ENCODE results near the gene PCGF2. TPM values are rescaled to one million over a fixed set of nuclear protein-coding genes. Genes with fewer than 3 reads are reported as not detected.
"Not testable (repeated sequence)": the region's sequence is repeated elsewhere in the genome, so short reads cannot be mapped to it uniquely, and the experiment has no call there.

The PCGF2 gene
- total RNA-seq: 40.7 TPM
- long read RNA-seq, partial matches to known transcripts: 2 of 11 reads
- long read RNA-seq, other reads (novel, unspliced or antisense): 9 of 11 reads

DNA sequence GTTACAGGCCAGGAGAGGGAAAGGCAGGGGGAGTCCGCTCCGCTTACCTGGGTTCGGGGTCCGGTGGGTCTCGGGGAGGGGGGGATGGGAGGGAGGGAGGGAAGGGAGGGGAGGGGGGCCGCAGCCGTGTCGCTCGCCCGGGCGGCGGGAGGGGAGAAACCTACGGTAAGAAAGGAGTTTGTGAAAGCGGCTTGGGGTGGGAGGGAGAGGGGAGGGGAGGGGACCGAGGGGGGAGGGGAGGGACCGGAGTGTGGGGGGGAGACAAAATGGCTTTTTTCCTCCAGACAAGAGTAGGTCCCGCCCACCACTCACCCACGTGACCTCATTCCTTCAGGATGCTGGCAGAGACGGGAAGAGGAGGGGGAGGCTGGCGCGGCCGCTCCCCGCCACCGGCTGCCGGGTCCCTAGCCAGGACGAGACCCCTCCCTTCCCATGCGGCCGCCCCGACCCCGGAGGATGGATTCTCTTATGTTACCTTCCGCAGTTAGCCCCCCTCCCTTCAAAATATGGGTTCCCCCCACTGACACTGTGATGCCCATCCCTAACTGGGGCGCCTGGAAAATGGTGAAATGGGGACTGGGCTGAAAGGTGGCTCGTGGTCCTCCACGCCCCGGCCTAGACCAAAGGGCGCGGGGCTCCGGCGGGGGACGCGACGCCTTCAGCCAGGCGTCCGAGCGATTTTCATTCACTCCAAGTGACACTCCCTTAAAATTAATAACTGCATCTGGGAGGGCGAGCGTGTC is at the start of gene PCGF2:
PCGF2 (minus strand) TSS at position 188 of the 743 bp plus-strand sequence. CDS start 7,934 bp downstream, outside the sequence.
- DNase-seq (ENCODE audit: low spot score): no peak

DNA sequence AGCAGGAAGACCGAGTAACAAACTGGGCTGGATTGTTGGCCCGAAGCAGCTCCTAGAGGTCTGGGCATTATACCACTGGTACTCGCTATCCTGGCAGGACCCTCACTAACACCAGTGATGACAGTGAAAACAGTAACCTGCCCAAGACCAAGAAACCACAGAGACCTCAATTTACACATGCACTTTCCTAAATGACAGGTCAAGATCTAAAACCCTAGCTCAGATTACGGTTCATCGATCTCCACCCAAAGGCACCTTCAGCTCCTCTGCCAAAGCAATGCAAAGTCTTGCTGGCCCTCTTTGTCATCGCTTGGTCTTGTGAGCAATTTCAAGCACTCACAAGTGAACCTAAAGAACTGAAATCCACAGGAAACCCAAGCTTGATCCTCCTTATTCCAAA is 49.7 kb upstream of the PCGF2 start:
- no peak for DNase-seq (ENCODE audit: low spot score)

DNA sequence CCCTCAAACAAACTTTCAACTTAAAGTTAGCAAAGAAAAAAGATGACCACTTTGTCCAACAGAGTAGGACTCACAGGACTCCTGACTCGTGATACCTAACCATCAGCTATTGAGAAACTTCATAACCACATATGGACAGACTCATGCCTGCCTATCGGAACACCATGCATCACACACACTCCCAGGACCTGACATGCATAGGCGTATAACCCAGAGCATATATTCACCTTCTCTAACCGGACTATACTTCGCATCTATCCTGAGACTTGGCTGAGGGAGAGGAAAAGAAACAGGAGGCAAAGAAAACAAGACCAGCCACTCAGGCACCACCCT is 49.0 kb upstream of the PCGF2 start:
- DNase-seq (ENCODE audit: low spot score): no peak

DNA sequence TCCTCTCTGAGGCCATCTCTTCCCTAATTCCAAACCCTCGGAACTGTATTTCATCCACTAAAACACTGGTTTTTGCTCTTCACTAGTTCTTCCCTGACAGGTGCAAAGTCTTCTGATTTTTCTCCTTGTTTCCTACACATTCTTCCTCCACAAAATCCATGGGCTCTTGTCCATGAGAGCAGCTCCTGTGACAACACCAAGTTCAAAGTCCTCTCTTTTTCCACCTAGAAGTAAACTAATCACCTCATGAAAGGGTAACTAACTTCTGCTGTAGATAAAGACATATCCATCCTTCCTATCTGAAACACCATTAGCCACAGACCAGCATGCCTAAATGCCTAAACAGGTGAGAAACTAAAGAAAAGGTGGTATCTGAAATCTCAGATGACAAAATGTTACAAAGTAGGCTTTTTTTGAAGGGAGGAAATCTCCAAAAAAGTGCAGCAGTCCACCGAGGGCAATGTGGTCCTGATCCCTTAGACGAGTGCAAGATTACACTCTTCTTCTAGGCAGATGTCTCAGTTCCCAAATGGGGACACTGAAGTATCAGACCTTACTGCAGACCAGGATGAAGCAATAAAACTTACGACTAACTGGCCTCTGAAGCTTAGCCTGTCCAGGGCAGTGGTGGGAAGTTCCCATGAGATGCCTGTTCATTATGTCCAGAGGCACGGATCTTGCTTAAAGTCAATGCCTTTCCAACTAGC is 48.5 kb upstream of the PCGF2 start:
- no peak for DNase-seq (ENCODE audit: low spot score)

DNA sequence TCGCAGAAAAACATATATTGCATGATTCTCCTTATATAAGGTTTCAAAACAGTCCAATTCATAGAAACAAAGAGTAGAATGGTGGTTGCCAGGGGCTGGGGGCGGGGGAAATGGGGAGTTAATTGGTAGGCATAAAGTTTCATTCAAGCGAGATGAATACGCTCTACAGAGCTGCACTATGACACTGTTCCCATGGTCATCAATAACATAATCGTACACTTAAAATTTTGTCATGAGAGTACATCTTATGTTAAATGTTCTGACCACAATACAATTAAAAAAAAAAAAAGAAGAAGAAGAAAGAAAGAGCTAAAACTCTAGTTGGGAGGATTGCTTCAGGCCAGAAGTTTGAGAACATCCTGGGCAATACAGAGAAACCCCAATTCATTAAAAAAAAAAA is 46.1 kb upstream of the PCGF2 start:
- DNase-seq (ENCODE audit: low spot score): no peak

DNA sequence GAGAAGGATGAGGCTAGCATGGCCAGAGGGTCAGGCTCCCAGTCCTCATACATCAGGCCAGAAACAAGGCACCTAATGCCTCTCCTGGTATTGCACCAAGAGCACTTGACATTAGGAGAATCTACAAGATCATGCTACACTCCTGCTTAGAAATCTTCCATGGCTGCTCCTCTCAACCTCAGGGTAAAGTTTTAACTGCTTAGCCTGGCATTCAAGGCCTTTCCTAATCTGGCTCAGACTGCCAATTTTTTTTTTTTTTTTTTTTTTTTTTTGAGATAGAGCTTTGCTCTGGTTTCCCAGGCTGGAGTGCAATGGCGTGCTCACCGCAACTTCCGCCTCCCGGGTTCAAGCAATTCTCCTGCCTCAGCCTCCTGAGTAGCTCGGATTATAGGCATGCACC is 43.0 kb upstream of the PCGF2 start:
- no peak for DNase-seq (ENCODE audit: low spot score)

DNA sequence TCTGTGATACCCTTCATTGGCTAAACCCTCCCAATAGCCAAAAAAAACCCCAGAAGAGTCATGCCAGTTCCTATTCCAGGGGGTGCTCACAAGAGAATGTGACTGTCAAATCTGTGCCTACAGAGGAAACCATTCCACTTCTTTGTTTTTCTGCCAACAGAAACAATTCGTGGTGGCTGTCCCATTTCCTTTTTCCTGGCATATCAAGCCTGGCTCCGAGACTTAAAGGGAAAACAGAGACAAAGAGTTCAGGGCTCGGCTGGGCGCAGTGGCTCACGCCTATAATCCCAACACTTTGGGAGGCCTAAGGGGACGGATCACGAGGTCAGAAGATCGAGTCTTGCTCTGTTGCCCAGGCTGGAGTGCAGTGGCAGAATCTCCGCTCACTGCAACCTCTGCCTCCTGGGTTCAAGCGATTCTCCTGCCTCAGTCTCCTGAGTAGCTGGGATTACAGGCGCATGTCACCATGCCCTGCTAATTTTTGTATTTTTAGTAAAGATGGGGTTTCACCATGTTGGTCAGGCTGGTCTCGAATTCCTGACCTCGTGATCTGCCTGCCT is 42.1 kb upstream of the PCGF2 start:
- not testable (repeated sequence) for DNase-seq (ENCODE audit: low spot score)

DNA sequence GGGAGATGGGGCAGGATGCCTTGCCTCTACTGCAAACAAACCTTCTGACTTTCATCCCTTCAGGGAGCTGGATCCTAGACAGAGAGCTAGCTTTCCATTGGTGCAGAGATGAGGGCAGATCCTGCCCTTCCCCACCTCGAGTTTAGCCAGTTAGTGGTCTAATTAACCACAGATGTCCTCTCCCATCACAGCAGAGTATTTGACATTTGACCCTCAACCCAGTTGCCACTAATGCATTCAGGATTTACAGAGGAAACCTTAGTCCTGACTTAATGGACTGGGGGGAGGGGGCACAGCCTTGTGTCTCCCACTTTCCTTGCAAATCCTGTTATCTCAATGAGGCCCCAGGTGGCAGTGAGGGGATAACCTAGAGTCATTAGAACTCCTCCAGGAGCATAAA is 41.0 kb upstream of the PCGF2 start:
- DNase-seq (ENCODE audit: low spot score): no peak

DNA sequence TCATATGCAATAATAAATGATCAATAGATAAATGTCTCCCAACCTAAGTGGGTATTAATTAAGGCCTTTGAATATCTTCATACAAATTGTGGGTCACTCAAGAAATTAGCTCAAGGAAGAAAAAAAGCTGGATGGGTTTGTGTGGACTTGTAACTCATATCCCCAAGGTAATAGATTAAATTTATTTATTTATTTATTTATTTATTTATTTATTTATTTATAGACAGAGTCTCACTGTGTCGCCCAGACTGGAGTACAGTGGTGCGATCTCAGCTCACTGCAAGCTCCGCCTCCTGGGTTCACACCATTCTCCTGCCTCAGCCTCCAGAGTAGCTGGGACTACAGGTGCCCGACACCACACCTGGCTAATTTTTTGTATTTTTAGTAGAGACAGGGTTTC is 39.9 kb upstream of the PCGF2 start:
- DNase-seq (ENCODE audit: low spot score): not testable (repeated sequence)

DNA sequence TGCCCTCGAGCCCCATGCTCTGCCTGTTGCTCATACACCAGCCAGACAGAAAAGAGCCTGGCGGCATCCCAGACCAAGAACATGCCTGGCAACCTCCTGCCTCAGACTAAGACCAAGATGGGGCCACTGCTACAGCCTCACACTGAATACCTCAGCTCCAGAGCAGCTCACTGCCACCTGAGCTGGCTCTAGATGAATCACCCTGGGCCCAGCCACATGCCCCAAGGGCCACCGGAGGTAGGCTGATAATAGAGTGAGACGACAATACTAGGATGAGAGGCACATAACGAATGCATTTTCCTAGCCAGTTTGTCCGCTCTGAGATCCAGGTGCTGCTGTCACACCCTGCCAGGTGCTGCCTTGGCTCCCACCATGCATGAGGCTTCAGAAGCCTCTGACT is 38.2 kb upstream of the PCGF2 start:
- no peak for DNase-seq (ENCODE audit: low spot score)

DNA sequence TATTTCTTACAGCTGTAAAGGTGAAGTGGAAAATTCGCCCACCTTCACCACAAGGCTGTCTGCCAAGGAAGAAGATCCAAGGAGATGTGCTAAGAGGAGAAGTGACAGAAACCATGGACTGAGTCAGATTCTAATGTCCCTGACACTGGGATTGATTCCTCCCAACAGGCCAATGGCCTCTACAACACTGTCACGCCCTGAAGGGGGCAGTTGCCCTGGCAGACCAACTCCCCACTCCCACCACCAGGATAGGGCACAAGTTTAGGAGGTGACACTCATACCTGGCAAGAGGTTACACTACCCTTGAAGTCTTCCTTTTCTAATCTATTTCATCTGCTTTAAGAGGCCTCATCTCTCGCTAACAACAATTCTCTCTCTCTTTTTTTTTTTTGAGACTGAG is 35.1 kb upstream of the PCGF2 start:
- no peak for DNase-seq (ENCODE audit: low spot score)

DNA sequence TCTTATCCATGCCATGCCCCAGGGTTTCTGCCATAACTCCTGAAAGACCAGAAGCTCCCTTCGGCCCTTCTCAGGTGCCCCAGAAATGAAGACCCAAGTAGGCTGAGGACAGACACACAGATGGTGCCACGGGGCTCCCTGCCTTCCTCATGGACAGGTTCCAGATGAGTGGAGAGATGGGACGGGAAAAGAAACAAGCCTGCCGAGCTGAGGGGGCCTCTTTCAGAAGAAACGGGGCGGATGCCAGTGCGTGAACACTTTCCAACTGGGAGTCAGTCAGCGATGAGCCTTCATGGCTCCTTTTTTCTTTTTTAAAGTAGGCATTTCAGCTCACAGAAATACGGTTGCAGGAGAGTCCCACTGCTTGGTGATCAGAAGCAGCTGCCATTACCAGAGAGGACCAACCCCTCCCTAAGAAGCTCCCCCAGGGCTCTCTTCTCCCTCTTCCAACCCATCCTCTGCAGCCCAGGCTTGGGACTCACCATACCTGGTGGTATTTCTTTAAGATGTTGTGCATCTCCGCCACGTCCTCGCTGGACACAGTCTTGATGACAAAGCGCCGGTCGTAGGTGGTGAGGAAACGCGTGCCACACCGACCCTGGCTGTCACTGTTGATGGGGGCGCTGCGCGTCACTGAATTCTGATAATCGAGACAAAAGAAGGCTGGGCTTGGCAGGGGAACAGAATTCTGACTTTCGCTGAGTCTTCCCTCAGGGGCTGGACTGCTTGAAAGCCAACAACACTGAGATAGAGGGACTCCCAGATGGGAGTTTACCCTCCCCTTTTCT is 32.0 kb upstream of the PCGF2 start:
- DNase-seq (ENCODE audit: low spot score): no peak

DNA sequence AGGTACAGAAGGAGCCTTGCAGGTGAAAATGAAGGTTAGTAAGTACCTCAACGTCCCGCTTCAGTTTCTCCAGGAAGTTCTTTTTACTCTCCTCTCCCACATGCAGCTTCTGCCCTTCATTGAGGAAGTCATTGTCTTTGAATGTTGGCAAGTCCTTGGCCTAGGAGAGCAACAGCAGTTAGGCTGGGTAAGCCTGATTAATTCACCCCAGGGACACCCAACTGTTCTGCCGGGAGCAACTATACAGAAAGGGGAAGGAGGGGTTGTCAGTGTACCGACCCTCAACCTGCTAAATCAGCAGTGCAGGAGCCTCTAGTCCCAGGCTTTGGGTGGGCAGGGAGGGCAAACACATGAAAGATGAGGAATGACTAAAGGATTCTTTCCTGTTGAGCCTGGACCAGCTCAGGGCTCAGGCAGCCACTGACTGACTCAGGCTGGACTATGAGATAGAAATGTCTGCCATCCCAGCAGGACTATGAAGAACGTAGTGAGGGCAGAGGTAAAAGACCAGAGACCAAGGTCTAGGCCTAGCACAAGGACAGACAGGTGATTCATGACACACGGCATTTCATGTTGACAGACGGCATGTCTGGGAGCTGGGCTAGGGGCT is 29.6 kb upstream of the PCGF2 start:
- DNase-seq (ENCODE audit: low spot score): no peak

DNA sequence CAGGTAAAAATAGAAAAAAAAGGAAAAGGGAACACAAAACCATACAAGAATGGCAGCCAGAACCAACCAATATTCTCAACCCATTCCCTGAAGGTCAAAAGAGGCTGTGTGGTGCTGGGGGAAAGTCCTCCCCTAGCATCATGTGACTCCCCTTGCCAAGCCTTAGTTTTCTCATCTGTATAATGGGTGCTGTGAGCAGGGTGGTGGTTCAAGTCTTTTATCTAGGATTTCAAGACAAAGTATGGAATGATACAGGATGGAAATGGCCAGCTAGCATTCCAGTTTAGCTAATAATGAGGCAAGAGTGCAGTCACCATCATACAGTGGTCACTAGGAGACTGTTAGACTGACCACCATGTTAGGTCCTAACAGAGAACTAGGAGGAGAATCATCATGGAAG is 25.1 kb upstream of the PCGF2 start:
- DNase-seq (ENCODE audit: low spot score): no peak

DNA sequence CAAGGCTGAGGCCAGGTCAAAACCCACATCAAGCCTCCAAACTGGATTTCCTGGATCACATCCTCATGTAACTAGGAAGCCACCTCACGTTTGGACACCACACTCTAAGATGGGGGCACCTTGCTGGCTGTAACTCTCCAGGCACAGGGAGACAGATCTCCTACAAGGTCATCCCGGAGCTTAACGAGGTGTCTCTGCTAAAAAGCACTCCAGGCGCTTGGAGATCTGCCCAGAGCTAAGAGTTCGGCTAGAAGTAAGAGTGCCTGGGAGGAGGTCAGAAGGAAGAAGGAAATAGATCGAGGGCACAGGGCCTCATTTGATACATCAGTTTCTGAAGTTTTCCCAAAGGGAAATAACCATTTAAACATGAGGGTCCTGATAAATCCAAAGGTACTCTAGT is 20.3 kb upstream of the PCGF2 start:
- no peak for DNase-seq (ENCODE audit: low spot score)

DNA sequence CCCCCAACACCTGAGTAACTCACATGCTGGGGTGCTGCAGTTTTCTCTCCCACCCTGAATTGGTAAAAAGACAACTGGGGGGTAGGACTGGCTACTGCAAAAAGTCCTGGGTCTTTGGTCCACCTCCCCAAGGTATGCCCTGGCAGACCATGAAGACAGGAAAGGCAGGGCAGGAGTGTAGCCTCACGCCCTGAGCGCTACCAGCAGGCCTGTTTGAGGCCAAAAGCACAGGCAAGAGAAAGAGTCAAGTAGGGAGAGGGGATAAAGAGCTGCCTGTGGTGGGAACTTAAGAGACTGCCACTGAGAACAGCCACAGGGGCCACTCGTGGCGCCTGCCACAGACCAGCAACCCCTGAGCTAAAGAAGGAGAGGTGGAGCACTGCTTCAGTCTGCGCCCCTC is 18.2 kb upstream of the PCGF2 start:
- DNase-seq (ENCODE audit: low spot score): no peak

DNA sequence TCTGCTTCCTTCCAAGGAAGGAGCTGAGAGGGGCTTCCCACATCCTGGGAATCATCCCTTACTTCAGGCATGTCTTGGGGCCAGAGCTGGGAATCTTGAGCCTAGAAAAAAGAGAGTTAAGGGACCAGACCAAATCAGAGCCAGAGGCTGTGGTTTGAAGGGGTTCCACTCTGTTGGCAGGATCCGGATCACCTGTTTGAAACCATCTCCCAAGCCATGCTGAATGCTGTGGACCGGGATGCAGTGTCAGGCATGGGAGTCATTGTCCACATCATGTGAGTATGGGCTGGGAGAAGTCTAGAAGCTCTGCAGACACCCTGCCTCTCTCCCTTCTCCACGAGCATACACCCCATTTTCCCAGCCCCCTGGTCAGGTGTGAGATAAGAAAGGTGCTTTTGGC is 14.1 kb upstream of the PCGF2 start:
- DNase-seq (ENCODE audit: low spot score): no peak

DNA sequence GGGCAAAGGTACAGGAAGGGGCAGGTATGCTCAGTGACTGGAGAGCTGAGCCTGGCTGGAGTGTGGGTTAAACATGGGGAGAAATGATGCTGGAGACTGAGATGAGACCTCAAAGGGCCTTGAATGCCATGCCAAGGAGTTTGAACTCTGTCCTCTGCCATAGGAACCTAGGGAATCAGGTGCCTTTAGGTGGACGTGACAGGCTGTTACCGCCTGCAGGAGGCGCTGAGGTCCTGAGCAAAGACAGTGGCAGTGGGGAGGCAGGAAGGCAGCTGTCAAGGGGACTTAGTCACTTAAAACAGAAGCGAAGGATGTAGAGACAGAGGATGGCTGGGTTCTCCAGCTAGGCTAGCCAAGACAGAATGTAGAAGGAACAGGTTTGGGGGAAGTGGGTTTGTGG is 13.5 kb upstream of the PCGF2 start:
- no peak for DNase-seq (ENCODE audit: low spot score)

DNA sequence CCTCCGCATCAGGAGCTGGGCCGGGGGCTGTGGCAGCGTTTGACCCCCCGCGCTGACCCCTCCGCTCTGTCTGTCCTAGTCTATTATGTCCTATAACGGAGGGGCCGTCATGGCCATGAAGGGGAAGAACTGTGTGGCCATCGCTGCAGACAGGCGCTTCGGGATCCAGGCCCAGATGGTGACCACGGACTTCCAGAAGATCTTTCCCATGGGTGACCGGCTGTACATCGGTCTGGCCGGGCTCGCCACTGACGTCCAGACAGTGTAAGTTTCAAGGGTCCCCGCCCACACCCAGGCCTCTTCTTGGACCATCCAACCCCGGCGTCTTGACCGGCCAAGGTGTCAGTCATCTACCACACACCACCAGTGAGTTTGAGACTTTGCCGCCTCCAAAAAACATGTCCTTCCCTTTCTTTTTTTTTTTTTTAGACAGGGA is 5.0 kb upstream of the PCGF2 start:
- DNase-seq (ENCODE audit: low spot score): no peak

DNA sequence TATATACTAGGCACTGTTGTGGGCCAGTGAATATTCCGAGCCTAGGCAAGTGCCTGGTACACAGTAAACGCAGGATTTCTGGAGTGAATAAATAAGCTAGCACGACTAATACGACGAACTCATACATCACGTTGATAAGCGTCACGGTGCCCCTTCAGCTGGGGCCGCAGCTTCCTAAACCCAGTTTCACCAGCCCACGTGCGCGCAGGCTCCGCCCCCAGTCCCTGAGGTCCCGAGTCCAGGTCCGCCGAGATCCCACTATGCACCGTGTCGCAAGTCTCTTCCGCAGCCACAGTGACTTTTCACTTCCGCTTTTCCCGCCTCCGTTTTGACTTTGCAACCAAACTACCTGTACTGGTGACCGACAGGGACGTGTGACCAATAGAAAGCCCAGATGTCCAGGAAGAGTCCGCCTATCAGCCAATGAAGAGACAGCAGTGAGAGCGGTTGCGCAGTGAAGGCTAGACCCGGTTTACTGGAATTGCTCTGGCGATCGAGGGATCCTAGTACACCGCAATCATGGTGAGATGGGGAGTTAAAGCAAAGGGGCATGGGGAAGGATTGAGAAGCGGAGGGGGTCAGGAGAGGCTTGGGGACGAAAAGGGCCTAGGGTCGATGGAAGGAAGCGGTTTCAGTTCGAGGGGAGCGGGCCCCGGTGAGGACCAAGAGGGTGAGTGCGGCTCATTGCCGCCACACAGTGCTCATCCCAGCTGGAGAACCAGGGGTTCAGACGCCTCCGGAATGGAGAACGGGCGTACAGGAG is 4.4 kb upstream of the PCGF2 start, which contains the start of gene PSMB3:
PSMB3 (plus strand) TSS at position 434 of the 763 bp plus-strand sequence; CDS start at position 520, 86 bp downstream.
- DNase-seq (ENCODE audit: low spot score): peak; percentile 97
